AG09309 (cell line): ENCODE results near the gene KCNG2.

Experiments used
- DNase-seq: peaks from one replicate; pipeline ENCODE4 v3.0.0-alpha.2; 2010; ENCODE audit warnings: low read depth
- H3K4me3 ChIP-seq: 2 replicates; pipeline ENCODE4 v1.5.1; 2011; ENCODE audit warnings: mild to moderate bottlenecking, low read depth, low read length, moderate library complexity; ENCODE audit not compliant: control insufficient read depth
- CTCF ChIP-seq: IDR thresholded peaks from 2 replicates; pipeline ENCODE4 v1.5.1; 2011; ENCODE audit warnings: mild to moderate bottlenecking, low read depth, low read length, inconsistent platforms; ENCODE audit not compliant: insufficient read depth, control insufficient read depth; ENCODE audit errors: missing control alignments

KCNG2 gene

GRCh38 chr18:79912409-79912991, 114.8 kb downstream of the KCNG2 start:
- no peak for DNase-seq

GRCh38 chr18:79912994-79913831, 115.5 kb downstream of the KCNG2 start:
- no peak overlapping the region for H3K4me3 ChIP-seq
- DNase-seq = no peak
- no peak for TF ChIP-seq CTCF

More at GRCh38 chr18:79912409-79912991, 114.8 kb downstream of the KCNG2 start:
- no peak overlapping the region for H3K4me3 ChIP-seq
- no peak for TF ChIP-seq CTCF

- no peak for TF ChIP-seq CTCF
- no peak for DNase-seq
- no peak overlapping the region for H3K4me3 ChIP-seq
Measured at GRCh38 chr18:79914614-79915160, 116.9 kb downstream of the KCNG2 start.

GRCh38 chr18:79915161-79916127, 117.7 kb downstream of the KCNG2 start:
- TF ChIP-seq CTCF = no peak
- no peak overlapping the region for H3K4me3 ChIP-seq
- DNase-seq = no peak

- no peak for TF ChIP-seq CTCF
- DNase-seq = no peak
- no peak overlapping the region for H3K4me3 ChIP-seq
Measured at GRCh38 chr18:79916128-79916494, 118.4 kb downstream of the KCNG2 start.

GRCh38 chr18:79916546-79917168, 118.9 kb downstream of the KCNG2 start:
- no peak for TF ChIP-seq CTCF
- DNase-seq = no peak
- H3K4me3 ChIP-seq = no peak overlapping the region
